Frontal cortex (tissue), 4 donors: ENCODE results near the gene MESP2. TPM values are rescaled to one million over a fixed set of nuclear protein-coding genes. Genes with fewer than 3 reads are reported as not detected.
"Not testable (repeated sequence)": the region's sequence is repeated elsewhere in the genome, so short reads cannot be mapped to it uniquely, and the experiment has no call there.

ENCODE experiments used
- DNase-seq, 2 donors: peaks; one replicate each; pipeline ENCODE4 v3.0.0; 2012; ENCODE audit warnings: low spot score in 2 of 2
- FAIRE-seq: peaks from 2 replicates; lab custom pipeline; 2012; peaks lifted over from hg19 to GRCh38; lab: Jason Lieb, UNC
- total RNA-seq: library from RNA; depleted of rRNA; stranded (reverse); fragments of >200 nt; gene quantifications from one replicate; pipeline ENCODE4 v1.2.3, GENCODE V29; 2014
- donor health status: control.
- donor health status: control.
- donor health status: control.

The MESP2 gene
- total RNA-seq, 1 donor from 2014 or later = not detected

GRCh38 chr15:89777073-89777751, 1.1 kb downstream of the MESP2 start:
- FAIRE-seq = no peak
- DNase-seq = no peak

GRCh38 chr15:89777782-89778380, 1.7 kb downstream of the MESP2 start:
- FAIRE-seq (no peak), DNase-seq (no peak)

- FAIRE-seq (no peak), DNase-seq (no peak)
These were observed 2.7 kb downstream of the MESP2 start for GRCh38 chr15:89778861-89779260.

DNA sequence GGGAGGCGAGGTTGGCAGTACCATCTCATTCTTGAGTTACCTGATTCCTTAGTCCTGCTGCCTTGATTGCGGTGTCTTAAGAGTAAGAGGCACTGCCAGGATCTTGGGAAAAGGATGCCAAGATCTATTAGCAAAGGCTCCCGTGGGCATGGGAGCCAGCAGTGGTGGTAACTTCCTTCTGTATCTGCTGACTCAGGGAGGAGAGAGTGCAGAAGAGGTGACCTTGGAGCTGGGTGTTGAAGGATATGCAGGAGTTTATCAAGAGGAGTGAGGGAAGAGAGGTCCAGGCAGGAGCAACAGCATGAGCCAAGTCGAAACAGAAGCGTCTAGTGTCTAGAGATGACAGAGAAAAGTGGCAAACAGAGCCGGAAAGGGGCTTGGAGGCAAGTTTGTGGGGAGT, 4.5 kb downstream of the MESP2 start:
- FAIRE-seq = no peak
- DNase-seq = no peak

GRCh38 chr15:89781055-89781454, 4.9 kb downstream of the MESP2 start:
- DNase-seq (no peak), FAIRE-seq (no peak)

GRCh38 chr15:89781891-89782618, 5.9 kb downstream of the MESP2 start:
- DNase-seq (no peak), FAIRE-seq (no peak)

- FAIRE-seq, DNase-seq: not testable (repeated sequence)
These were observed 6.5 kb downstream of the MESP2 start for GRCh38 chr15:89782619-89782950.

- FAIRE-seq (no peak), DNase-seq (no peak)
These were observed 7.2 kb downstream of the MESP2 start for GRCh38 chr15:89783111-89783860.

DNA sequence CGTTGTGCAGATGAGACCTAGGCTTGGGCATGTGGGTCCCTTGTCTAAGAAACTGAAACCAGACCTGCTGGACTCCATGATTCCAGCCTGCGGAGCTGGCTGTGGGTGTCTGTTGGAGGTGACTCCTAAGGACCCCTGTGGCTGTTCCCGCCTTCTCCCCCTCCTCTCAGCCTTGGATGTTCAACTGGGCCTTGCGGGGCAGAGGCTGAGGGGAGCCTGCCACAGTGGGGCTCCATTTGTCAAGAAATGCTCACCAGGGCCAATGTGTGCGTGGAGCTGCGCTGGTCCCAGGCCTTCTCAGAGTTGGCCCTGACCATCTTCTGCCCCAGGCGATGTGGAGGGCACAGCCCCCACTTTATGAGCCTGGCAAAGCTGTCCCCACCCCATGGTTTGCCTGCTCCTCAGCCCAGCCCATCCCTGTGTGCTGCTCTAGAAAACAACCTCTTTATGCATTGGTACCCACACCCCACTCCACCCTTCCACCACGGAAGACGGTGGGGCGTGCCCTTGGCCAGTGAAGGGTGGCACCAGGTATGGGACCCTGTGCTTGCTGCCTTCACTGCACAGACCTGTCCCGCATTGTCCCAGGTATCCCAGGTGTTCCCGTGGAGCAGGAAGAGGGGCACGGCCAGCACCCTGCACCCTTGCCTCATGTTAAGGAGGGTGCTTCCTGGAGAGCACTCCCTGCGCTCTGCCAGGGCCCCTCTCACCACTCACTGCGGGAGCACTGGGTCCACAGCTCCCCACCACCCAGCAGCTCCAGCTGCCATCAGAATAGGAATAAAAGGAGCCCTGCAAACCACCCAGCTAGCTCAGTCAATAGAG, 7.9 kb downstream of the MESP2 start:
- FAIRE-seq (no peak), DNase-seq (no peak)

- DNase-seq (no peak), FAIRE-seq (no peak)
These were observed 8.5 kb downstream of the MESP2 start for GRCh38 chr15:89784686-89784960.

GRCh38 chr15:89785064-89785773, 9.1 kb downstream of the MESP2 start:
- DNase-seq = no peak

GRCh38 chr15:89785774-89786140, 9.6 kb downstream of the MESP2 start:
- DNase-seq (no peak), FAIRE-seq (no peak)

More at GRCh38 chr15:89785064-89785773, 9.1 kb downstream of the MESP2 start:
- no peak for FAIRE-seq

DNA sequence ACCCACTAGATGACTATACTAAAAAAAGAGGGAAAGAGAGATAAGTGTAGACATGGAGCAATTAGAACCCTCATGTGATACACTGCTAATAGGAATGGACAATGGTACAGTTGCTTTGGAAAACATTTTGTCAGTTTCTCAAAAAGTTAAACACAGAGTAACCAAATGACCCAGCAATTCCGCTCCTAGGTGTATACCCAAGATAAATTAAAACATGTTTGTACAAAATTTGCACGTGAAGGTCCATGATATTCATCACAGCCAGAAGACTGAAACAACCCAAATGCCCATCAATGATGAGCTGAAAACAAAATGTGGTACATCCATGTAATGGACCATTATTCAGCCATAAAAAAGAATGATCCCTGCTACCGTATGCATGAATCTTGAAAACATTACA, 11.8 kb downstream of the MESP2 start:
- FAIRE-seq (no peak), DNase-seq (no peak)

GRCh38 chr15:89788585-89788984, 12.5 kb downstream of the MESP2 start:
- not testable (repeated sequence) for FAIRE-seq, DNase-seq

- FAIRE-seq (no peak), DNase-seq (no peak)
These were observed 14.1 kb downstream of the MESP2 start for GRCh38 chr15:89790206-89790605.

GRCh38 chr15:89790661-89791060, 14.5 kb downstream of the MESP2 start:
- DNase-seq (no peak), FAIRE-seq (no peak)

- FAIRE-seq = no peak
- no peak for DNase-seq
These were observed 16.1 kb downstream of the MESP2 start for GRCh38 chr15:89792106-89792805.

DNA sequence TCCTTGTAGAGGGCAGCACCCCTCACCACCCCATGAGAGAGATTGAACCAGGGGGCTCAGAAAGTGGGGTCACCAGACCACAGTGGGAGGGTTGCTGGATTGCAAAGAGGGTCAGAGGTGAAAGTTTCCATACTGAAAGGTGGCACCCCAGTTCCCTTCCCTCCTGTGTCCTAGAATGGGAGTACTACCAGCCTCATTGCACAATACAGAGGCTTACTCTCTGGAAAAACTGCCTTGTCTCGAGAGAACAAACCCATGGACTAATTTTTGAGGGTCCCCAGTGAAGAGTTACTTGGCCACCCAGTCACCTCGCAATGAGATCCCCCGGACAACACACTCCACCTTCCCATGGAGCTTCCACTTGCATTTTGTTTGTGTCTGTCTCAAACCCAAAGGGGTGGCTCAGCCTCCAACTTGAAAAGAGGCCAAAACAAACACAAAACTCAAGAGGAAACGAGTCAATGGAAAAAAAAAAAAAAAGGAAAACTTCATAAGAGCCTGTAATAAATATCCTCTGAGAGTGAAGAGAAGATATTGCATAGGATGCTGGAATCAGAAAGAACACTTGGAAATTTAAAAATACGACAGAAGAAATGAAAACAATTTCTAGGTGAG, 18.6 kb downstream of the MESP2 start:
- FAIRE-seq = no peak

More for the DNA sequence above, 18.6 kb downstream of the MESP2 start:
- no peak for DNase-seq
